Measurements from ENCODE around the gene RIMBP2.
"Not testable (repeated sequence)": the region's sequence is repeated elsewhere in the genome, so short reads cannot be mapped to it uniquely, and the experiment has no call there.

RIMBP2 gene

DNA sequence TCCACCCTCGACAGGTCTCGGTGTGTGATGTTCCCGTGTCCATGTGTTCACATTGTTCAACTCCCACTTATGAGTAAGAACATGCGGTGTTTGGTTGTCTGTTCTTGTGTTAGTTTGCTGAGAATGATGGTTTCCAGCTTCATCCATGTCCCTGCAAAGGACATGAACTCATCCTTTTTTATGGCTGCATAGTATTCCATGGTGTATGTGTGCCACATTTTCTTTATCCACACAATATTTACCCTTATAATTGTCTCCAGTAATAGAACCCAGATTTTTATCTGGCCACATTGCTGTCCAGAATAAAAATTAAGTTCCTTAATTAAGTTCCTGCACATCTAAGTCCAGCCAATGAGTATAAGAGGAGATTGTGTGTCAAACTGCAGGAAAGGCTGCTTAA lies 22.3 kb upstream of the RIMBP2 start:
- not testable (repeated sequence) for DNase-seq

DNA sequence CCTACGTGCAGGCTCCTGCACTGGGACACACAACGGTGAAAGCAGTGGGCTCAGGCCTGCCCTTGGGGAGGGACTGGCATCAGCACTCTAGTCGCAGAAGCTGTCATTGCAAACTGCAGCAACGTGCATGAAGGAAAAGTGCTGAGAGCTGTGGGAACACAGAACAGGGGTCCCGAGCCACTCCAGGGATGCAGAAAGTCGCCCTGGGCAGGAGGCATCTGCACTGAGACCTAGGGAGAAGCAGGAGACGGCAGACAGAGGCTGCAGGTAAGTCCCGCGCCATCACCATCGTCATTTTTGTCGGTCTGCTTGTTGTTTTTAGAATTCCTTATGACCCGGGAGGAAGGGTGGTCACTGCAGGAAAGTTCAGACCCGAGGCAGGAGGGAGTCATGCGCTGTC lies 21.6 kb upstream of the RIMBP2 start:
- no peak for DNase-seq

DNA sequence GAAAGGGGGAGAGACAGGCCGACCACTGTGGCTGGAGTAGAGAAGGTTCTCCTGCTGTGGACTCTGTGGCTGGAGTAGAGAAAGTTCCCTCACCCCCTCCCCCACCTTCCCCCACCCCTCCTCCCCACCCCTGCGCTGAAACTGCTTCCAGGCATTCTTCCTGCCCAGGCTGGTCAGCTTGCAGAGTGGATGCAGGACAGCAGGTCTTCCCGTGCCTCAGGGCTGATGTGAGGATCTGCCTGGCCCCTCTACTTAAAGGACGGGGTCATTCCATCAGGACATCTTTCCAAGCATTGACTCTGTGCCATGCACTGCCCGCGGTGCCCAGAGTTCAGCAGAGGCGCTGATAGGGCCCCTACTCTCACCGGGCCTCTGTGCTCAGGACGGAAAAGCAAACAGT lies 13.2 kb upstream of the RIMBP2 start:
- DNase-seq, result no peak

DNA sequence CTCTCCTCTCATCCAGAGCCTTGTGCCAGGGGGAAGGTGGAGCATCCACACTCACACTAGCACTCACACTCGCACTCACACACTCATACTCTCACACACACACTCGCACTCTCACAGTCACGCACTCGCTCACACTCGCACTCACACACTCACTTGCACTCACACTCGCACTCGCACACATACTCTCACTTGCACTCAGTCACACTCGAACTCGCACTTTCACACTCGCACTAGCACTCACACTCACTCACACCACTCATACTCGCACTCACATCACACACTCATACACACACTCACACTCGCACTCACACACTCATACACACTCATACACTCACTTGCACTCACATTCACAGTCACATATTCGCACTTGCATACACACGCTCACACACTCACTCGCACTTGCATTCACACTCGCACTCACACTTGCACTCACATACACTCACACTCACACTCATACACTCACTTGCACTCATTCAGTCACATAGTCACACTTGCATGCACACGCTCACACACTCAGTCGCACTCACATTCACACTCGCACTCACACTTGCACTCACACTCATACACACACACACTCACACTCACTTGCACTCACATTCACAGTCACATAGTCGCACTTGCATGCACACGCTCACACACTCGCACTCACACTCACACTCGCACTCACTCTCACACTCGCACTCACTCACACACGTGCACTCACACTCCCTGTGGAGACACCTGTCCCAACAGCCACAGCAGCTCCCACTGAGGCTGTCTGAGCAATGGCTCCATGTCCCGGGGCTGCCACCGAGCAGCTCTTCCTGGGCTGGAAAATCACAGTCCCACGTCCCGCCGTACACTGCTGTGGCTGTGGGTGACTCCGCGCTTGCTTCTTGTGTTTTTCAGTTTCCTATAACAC lies 12.3 kb upstream of the RIMBP2 start:
- no peak for DNase-seq

DNA sequence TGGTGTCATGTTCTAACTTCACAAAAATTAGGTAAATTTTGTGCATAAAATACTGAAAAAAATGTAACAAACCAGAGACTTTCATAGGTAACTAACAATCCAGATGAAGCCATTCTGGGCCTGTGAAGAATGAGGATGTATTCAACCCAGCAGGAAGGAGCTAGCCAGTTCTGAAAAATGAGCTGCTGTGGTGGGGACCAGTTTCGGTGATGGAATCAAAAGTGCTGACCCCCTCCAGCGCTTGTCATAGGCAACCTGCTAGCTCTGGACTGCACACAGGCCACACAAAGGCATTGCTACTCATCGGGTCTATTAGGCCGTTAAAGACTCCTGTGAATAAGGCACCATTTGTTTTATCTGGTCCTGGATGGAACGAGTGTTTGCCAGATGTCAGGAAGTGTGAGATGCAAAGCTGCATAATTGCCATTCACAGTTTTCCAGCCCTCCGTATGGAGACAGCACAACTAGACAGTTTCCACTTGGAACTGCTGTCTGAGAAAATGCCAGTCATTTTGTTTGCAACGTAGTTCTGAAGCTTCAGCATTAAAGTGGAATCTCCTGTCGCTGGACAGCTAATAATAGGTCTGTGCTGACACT lies 3.3 kb upstream of the RIMBP2 start:
- DNase-seq, result no peak

DNA sequence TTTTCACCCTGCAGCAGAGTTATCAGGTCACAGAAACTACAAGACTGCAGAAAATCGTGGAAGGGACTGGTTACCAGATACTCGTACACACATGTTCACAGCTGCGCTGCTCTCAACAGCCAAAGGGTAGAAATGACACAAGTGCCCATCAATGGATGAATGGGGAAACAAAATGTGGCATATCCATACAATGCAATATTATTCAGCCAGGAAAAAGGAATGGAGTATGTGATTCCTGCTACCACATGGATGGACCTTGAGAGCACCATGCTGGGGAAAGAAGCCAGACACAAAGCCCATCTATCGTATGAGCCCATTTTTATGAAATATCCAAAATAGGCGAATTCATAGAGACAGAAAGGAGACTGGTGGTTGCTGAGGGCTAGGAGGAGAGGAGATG lies 1.7 kb upstream of the RIMBP2 start:
- no peak for DNase-seq

DNA sequence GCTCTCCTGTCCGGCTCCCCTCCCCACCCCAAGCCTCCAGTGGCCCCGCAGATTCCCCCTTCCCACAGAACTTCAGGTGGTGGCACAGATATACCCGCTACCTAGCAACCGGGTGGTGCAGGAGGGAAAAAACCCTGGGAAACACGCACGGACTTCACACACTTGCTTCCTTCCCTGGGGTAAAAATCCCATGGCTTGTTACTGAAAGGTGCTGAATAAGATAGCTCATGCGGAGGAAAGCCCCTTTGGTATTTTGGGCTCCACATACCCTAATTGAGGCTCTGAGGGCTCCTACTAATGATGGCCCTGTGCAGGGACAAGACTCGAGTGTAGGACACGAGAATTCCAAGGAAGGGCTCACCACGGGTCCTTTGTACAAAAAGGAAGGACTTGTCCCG lies 869 bp upstream of the RIMBP2 start:
- DNase-seq, result no peak

DNA sequence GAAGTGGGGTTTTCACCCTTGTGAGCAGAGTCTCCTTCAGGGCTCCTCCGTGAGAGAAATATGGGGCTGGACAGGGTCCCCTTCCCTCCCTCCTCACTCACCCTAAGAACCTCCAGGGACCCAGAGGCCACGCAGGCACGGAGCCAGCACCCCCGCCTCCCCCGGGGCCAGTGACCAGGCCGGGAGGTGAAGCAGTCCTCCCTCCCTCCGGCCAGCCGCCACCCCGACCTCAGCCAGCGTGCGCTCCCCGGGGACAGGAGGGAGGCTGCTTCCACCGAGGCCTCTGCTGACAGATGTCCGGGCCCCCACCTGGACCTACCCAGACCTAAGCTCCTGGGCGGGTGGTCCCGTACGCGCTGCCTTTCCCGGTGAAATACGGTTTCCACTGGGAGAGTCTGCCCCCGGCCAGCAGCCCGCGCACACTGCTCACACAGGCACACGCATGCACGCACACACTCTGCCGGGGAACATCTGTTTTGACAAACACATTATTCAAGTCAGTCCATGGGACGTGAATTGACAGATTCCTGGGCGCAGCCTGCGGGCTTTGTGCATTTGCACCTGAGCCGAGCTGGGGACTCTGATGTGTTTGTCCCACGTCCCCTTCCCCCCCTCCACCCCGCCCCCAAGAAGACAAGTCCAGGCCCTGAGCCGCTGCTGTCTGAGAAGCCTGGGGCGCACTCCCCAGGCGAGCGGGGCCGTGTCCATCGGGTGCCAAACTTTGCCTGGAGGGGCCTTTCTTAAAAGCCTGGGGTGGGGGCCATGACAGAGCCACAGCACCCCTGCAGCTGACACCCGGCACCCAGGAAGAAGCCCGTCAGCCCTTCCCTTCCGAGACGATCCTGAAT lies 725 bp downstream of the RIMBP2 start:
- no peak for DNase-seq

DNA sequence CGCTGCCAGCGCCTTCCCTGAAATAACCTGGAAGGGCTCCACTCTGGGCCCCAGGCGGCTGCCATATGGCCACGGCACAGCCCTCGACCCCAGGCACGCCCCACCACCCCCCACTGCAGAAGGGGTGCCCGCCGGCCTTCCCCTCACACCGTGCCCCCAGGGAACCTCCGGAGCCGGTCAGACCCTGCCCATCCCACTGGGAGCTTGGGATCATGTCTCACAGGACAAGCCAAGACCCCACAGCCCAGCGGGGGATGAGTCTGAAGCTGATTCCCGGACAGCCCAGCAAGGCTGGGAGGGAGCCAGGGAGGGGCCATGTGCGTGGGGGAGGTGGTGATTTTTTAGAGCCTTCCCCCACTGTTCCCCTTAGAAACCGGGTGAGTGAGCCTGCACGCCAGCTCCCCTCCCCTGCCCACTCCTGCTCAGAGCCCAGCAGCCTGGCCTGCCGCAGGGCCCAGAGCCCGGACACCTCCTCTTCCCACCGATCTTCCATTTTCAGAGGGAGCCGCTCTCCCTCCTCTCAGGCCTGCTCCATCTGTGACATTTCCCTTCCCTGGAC lies 1.4 kb downstream of the RIMBP2 start:
- DNase-seq, result no peak

DNA sequence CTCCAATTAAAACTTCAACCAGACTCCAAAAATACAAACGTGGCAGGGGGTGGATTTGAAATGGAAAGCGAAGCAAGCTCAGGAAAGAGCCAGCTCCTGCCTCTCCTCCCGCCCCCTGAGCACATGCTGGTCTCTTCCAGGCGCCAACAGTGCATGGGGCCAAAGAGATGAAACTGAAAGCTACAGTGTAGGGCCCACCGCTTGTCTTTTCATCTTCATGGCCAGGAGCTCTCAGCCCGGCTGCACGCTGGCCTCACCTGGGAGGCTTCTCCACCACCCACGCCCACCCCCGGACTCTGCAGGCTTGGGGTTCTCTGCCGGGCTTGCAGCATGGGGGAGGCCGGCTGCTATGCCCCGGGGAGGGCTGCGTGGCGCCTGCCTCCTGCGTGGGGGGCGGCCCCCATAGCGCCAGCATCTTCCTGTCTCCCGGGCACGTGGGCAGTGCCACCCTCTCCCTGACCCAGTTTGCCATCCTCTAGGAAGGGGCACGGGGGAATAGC lies 2.0 kb downstream of the RIMBP2 start:
- DNase-seq, result no peak

DNA sequence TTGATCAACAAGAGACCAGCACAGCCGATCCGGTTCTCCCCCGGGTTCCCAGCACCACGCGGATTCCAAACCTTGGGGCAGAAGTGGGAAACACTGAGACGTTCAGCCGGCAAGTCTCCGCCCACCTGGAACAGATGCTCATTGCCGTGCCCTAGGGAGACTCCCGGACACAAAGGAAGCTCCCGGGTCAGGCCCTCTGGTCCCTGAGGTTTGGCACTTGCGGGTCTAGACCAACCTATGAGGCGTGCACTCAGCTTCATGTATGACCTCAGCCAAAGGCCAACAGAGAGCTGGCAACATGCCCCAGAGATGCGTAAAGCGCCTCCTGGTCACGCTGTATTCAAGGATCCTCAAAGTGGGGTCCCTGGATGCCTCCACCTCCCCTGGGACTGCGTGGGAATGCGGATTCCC lies 2.5 kb downstream of the RIMBP2 start:
- DNase-seq, result no peak

DNA sequence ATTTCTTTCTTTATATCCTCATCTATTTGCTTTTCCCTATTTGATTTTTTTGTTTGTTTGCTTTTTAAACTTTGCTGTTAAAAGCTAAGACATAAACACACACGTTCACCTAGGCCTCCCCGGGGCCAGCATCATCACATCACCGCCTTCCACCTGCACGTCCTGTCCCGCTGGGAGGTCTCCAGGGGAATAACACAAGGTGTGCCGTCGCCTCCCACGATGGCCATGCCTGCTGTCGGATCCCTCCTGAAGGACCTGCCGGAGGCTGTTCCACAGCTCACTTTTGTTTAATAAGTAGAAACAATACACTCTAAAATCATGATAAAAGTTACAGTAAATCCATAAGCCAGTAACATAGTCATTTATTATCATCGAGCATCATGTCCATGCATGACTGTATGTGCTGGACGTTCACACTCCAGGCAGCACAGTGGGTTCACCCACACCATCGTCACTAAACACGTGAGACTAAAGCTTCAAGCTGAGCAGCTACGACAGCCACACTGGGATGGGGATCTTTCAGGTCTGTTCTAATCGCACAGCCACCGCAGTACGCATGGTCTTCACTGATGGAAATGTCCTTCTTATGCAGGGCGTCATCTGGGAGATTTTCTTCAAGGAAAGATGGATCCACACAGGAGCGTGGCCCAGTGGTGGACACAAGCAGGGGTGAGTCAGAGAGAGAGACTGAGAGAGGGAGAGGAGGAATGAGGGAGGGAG lies 3.6 kb downstream of the RIMBP2 start:
- no peak for DNase-seq

DNA sequence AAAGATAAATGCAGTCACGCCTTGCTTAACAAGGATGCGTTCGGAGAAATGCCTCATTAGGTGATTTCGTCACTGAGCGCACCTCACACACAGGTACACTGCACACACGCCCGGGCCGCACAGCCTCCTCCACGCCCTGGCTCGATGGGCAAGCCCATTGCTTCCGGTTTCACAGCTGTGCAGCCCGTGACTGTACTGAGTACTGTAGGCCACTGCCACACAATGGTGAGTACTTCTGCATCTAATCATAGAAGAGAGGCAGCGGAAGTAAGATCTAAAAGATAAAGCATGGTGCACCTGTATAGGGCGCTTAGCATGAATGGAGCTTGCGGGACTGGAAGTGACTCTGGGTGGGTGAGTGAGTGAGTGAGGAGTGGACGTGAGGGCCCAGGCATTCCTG lies 4.3 kb downstream of the RIMBP2 start:
- DNase-seq, result no peak

DNA sequence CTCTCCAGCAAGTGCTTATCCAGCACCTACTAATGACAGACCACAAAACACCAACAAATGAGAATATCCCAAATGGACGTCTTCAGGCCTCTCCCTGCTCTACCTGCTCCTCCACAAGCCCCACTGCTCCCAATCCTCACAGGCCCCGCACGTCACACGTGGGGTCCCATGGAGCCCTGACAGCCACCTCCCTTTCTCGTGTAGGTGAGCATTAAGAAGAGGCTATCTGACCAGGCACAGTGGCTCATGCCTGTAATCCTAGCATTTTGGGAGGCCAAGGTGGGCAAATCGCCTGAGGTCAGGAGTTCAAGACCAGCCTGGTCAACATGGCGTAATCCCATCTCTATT lies 5.4 kb downstream of the RIMBP2 start:
- no peak for DNase-seq

DNA sequence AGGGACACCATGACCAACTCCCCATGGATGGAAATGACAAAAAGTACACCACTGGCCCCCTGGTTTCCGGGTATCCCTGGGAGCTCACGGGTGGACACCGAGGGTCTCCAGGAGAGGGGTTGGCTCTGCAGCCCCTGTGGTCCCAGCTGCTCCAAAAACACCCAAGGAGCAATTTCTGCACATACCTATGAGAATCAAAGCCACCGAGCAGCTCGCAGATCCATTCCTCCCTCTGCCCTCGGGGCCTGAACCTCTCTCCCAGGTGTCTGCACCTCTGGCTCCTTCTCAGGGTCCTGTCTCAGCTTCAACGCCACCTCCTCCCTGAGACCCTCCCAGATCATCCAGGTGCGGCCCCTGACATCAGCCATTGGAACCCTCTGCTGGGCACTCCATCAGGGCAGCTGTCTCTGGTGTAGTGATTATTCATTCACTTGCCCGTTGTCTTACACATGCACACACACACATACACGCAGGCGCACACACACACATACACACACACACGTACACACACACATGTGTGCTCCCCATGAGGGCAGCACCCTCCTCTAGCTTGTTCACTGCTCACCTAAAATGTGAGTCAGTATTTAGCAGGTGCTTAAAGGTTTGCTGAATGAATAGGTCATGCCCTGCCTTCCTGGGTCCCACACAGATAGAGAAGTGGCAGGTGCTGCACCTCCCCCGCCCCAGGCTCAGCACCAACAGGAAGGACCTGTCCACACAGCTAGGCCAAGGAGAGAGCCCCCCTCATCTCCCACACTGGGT lies 5.9 kb downstream of the RIMBP2 start:
- DNase-seq, result no peak

DNA sequence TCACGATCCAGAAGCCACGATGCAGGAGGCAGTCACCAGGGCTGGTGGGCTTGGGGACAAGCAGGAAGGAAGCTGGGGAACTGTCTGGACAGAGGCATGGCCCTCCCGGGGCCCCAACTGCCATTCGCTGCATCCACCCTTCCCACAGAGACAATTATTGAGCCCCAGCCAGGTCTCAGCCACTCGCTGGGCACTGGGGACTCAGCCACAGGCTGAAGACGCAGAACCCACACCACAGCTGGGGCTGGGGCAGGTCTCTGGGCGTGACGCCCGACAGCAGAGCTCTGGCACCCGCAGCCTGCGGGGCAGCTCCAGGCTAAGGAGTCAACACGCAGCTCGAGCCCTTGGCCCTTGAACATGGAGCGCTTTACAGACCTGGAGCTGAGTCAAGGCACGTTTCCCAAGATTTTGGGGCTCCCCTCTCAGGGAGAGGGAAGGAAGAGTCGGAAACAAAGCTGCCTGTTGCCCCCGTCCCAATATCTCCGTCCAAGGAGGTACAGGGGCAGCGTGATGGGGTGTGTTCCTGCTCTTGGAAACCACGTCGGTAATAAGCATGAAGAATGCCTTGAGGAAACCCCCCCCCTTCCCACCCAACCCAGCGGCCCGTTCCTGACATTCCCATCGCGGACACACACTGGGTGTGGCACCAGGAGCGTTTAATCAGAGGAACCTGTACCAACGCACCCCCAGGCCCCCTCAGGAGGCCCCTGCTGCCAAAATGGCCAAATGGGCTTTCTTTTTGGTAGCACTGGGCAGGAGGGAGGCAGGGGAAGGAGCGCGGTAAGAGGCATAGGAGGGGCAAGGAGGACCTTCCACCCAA lies 6.7 kb downstream of the RIMBP2 start:
- no peak for DNase-seq

DNA sequence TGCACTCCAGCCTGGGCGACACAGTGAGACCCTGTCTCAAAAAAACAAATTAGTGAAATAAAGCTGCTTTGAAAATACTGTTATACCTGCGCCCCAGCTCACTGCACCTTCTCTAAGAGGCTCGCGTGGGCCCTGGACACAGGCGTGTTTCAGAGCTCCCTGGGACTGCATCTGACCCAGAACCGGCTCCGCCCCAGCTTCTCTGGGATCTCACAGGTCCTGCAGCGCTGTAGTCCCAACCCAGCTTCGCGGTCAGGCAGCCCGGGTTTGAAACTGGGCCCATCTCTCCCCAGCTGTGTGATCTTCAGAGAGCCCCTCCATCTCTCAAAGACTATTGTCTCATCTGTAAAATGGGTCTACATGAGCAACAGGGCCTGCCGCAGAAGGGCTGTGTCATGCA lies 7.5 kb downstream of the RIMBP2 start:
- no peak for DNase-seq

DNA sequence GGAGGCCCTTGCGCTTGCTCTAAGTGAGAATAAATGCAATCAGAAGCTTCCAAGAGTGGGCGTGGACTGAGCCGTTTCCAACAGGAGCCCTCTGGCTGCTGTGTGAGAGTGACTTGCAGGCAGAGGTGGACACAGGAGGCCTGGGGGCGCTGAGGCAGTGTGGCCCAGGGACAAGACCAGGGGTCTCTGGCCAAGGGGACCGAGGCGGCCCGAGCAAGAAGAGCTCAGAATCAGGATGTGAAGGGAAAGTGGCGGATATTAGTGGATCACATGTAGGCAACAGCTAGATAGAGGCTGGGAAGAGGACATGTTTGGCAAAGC lies 8.6 kb downstream of the RIMBP2 start:
- DNase-seq, result no peak

DNA sequence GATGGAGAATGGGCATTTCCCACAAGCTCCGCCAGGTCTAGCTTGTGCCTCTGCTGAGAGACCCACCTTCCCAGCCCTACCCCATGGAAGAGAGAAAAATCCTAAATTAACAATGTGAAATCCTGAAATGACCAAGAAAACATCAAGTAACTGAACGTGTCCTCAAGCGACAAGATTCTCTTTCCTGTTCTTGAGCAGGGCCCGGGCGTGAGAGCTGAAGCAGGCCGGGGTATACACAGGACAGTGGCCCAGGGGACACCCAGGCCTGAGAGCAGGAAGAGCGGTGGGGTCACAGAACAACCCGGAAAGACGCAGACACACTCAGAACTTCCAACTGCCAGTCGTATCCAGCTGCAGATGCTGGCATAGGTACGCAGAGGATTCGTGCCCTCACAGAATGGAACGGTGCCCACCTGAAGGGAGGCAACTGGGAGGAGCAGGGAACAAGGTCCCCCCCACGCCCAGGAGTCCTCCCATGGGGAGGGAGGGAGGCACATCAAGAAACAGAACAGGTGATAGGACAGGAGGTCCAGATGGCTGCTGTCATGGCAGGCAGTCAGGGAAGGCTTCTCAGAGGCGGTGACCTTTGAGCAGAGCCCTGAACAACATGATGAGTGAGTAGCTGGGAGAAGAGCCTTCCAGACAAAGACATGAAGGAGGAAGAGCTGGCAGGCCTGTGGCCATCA lies 9.1 kb downstream of the RIMBP2 start:
- DNase-seq, result no peak

DNA sequence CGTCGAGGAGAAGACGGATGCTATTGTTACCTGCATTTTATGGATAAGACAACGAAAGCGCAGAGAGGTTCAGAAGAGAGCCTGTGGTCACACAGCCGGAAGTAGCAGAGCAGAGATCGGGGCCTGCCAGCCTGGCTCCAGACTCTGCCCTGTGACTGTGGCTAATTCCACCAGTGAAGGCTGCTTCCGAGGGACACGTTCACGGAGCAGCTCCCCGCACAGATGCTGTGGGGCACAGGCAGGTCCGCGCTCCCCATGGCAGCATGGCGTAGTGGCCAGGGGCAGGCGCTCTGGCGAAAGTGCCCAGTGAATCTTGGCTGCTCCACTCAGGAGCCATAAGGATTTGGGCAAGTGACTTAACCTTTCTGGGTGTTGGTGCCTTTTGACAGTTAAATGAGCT lies 9.8 kb downstream of the RIMBP2 start:
- DNase-seq, result no peak
